C4-2B (cell line): ENCODE measurements around the gene LRRC36.
"Not testable (repeated sequence)": the region's sequence is repeated elsewhere in the genome, so short reads cannot be mapped to it uniquely, and the experiment has no call there.

Source experiments
- H3K27ac ChIP-seq: fragments of 450-650 bp; 2 replicates; pipeline ENCODE4 v1.5.1; 2017
- CTCF ChIP-seq: fragments of 450-650 bp; conservative IDR thresholded peaks from 2 replicates; pipeline ENCODE4 v1.5.1; 2017; ENCODE audit warnings: mild to moderate bottlenecking
- ZFX ChIP-seq: fragments of 450-650 bp; IDR thresholded peaks from 2 replicates; pipeline ENCODE4 v1.6.1; 2017

LRRC36 gene

GRCh38 chr16:67407788-67408452 lies 81.3 kb downstream of the LRRC36 start:
- no peak for TF ChIP-seq ZFX
- TF ChIP-seq CTCF = no peak; the same call in 1 of the 2 replicates
- no peak overlapping the region for H3K27ac ChIP-seq

- no peak overlapping the region for H3K27ac ChIP-seq
- no peak for TF ChIP-seq CTCF
- TF ChIP-seq ZFX = no peak
Measured at GRCh38 chr16:67409631-67410030, 83.0 kb downstream of the LRRC36 start.

GRCh38 chr16:67411339-67411738 lies 84.7 kb downstream of the LRRC36 start:
- no peak overlapping the region for H3K27ac ChIP-seq
- no peak for TF ChIP-seq ZFX

- no peak overlapping the region for H3K27ac ChIP-seq
- TF ChIP-seq ZFX (no peak), CTCF (no peak)
Measured at GRCh38 chr16:67412294-67412693, 85.7 kb downstream of the LRRC36 start.

- TF ChIP-seq ZFX = no peak
- no peak for TF ChIP-seq CTCF
Measured at GRCh38 chr16:67413978-67414911, 87.6 kb downstream of the LRRC36 start.

GRCh38 chr16:67415421-67415820 lies 88.8 kb downstream of the LRRC36 start:
- not testable (repeated sequence) for H3K27ac ChIP-seq

More at GRCh38 chr16:67413978-67414911, 87.6 kb downstream of the LRRC36 start:
- H3K27ac ChIP-seq = no peak overlapping the region

GRCh38 chr16:67415872-67416793 lies 89.5 kb downstream of the LRRC36 start, which contains the start of gene ZDHHC1:
TSS of gene ZDHHC1 (minus strand) at chr16:67416477. CDS start at chr16:67407775, 8,702 bp downstream.
- TF ChIP-seq ZFX = no peak
- no peak for TF ChIP-seq CTCF
- no peak within 1 kb of the TSS for H3K27ac ChIP-seq
